NCI-H1436 (cell line): Measurements from ENCODE around the gene PLEKHG4B.
"Not testable (repeated sequence)": the region's sequence is repeated elsewhere in the genome, so short reads cannot be mapped to it uniquely, and the experiment has no call there.

Source experiments
- DNase-seq: peaks from one replicate; lab custom pipeline; 2025; lab: John Stamatoyannopoulos, UW

PLEKHG4B gene

GRCh38 chr5:93221-93980 is 1.4 kb downstream of the PLEKHG4B start:
- DNase-seq = no peak

- DNase-seq = no peak
Measured at GRCh38 chr5:94113-94892, 2.3 kb downstream of the PLEKHG4B start.

- no peak for DNase-seq
Measured at GRCh38 chr5:95241-95980, 3.4 kb downstream of the PLEKHG4B start.

- no peak for DNase-seq
Measured at GRCh38 chr5:96976-97660, 5.2 kb downstream of the PLEKHG4B start.

- peak; percentile 29 for DNase-seq
Measured at GRCh38 chr5:99815-100214, 7.8 kb downstream of the PLEKHG4B start.

- DNase-seq = peak; percentile 19
Measured at GRCh38 chr5:102411-103043, 10.6 kb downstream of the PLEKHG4B start.

- not testable (repeated sequence) for DNase-seq
Measured at GRCh38 chr5:104106-104505, 12.1 kb downstream of the PLEKHG4B start.

- no peak for DNase-seq
Measured at GRCh38 chr5:104778-105296, 12.9 kb downstream of the PLEKHG4B start.

- DNase-seq = peak; percentile 26
Measured at GRCh38 chr5:105504-106070, 13.6 kb downstream of the PLEKHG4B start.

GRCh38 chr5:106587-106986 is 14.6 kb downstream of the PLEKHG4B start:
- no peak for DNase-seq

- no peak for DNase-seq
Measured at GRCh38 chr5:107526-107925, 15.6 kb downstream of the PLEKHG4B start.

GRCh38 chr5:109826-110225 is 17.9 kb downstream of the PLEKHG4B start:
- no peak for DNase-seq

GRCh38 chr5:110270-110888 is 18.4 kb downstream of the PLEKHG4B start:
- no peak for DNase-seq

- DNase-seq = no peak
Measured at GRCh38 chr5:111171-111570, 19.2 kb downstream of the PLEKHG4B start.

- no peak for DNase-seq
Measured at GRCh38 chr5:119486-120097, 27.6 kb downstream of the PLEKHG4B start.

- DNase-seq = no peak
Measured at GRCh38 chr5:121432-121831, 29.5 kb downstream of the PLEKHG4B start.

- DNase-seq = no peak
Measured at GRCh38 chr5:125815-126214, 33.8 kb downstream of the PLEKHG4B start.

GRCh38 chr5:126806-127205 is 34.8 kb downstream of the PLEKHG4B start:
- no peak for DNase-seq

GRCh38 chr5:127886-128285 is 35.9 kb downstream of the PLEKHG4B start:
- no peak for DNase-seq

- DNase-seq = no peak
Measured at GRCh38 chr5:128446-128845, 36.5 kb downstream of the PLEKHG4B start.
